ENCODE data around the gene WRAP53.

WRAP53 gene

GRCh38 chr17:7710301-7710700 lies 22.0 kb downstream of the WRAP53 start:
- DNase-seq = no peak

- no peak for DNase-seq
Observed at GRCh38 chr17:7711051-7711755, 22.9 kb downstream of the WRAP53 start.

- no peak for DNase-seq
Observed at GRCh38 chr17:7712111-7712771, 24.0 kb downstream of the WRAP53 start.

- DNase-seq = no peak
Observed at GRCh38 chr17:7713782-7714181, 25.5 kb downstream of the WRAP53 start.

GRCh38 chr17:7714721-7715594 lies 26.7 kb downstream of the WRAP53 start:
- no peak for DNase-seq

- peak; percentile 19 for DNase-seq
Observed at GRCh38 chr17:7715936-7716886, 27.9 kb downstream of the WRAP53 start.

- DNase-seq = peak; percentile 92
Observed at GRCh38 chr17:7716901-7717755, 28.9 kb downstream of the WRAP53 start, which contains the start of gene DNAH2. Gene DNAH2, plus strand, starts transcription at chr17:7717744. Its CDS starts 1,991 bp downstream, at chr17:7719735.

- no peak for DNase-seq
Observed at GRCh38 chr17:7717756-7718350, 29.6 kb downstream of the WRAP53 start.

- DNase-seq = no peak
Observed at GRCh38 chr17:7719661-7720060, 31.4 kb downstream of the WRAP53 start.

GRCh38 chr17:7720125-7720524 lies 31.8 kb downstream of the WRAP53 start:
- no peak for DNase-seq

GRCh38 chr17:7721612-7722011 lies 33.3 kb downstream of the WRAP53 start:
- no peak for DNase-seq

GRCh38 chr17:7727886-7728285 lies 39.6 kb downstream of the WRAP53 start:
- DNase-seq = no peak

- DNase-seq = no peak
Observed at GRCh38 chr17:7729816-7730215, 41.5 kb downstream of the WRAP53 start.

GRCh38 chr17:7732981-7733539 lies 44.8 kb downstream of the WRAP53 start:
- DNase-seq = no peak

- DNase-seq = no peak
Observed at GRCh38 chr17:7737601-7738000, 49.3 kb downstream of the WRAP53 start.

- no peak for DNase-seq
Observed at GRCh38 chr17:7739746-7740145, 51.5 kb downstream of the WRAP53 start.

- no peak for DNase-seq
Observed at GRCh38 chr17:7740481-7741001, 52.3 kb downstream of the WRAP53 start.

- no peak for DNase-seq
Observed at GRCh38 chr17:7742729-7743128, 54.5 kb downstream of the WRAP53 start.

- no peak for DNase-seq
Observed at GRCh38 chr17:7744416-7744815, 56.1 kb downstream of the WRAP53 start.

GRCh38 chr17:7745748-7746470 lies 57.6 kb downstream of the WRAP53 start:
- peak; percentile 91 for DNase-seq

Measured in NCI-H226 (cell line).